Small intestine (tissue), 7 donors: ENCODE data around the gene CBX1. TPM values are rescaled to one million over a fixed set of nuclear protein-coding genes. Genes with fewer than 3 reads are reported as not detected.
"Not testable (repeated sequence)": the region's sequence is repeated elsewhere in the genome, so short reads cannot be mapped to it uniquely, and the experiment has no call there.

Experiments
- DNase-seq, 2 donors: peaks; one replicate each; pipeline versions ENCODE4 v3.0.0 to v3.0.0-alpha.2; 2013
- FAIRE-seq: peaks from 2 replicates; lab custom pipeline; 2012; peaks lifted over from hg19 to GRCh38; lab: Jason Lieb, UNC
- H3K27ac ChIP-seq, 3 donors: one replicate each; pipeline ENCODE4 v1.5.1; 2013; ENCODE audit warnings: low read length in 2 of 3, mild to moderate bottlenecking in 2 of 3, control low read depth in 1 of 3, inconsistent platforms in 1 of 3, low read depth in 1 of 3, moderate library complexity in 1 of 3
- H3K27me3 ChIP-seq, 3 donors: one replicate each; pipeline ENCODE4 v1.6.1; 2013; ENCODE audit warnings: low read length in 3 of 3, inconsistent platforms in 1 of 3; ENCODE audit not compliant: control insufficient read depth in 3 of 3, insufficient read depth in 3 of 3
- H3K36me3 ChIP-seq, 3 donors: one replicate each; pipeline ENCODE4 v1.6.1; 2013; ENCODE audit warnings: low read length in 3 of 3, inconsistent platforms in 1 of 3, low read depth in 1 of 3, mild to moderate bottlenecking in 1 of 3, moderate library complexity in 1 of 3; ENCODE audit not compliant: control insufficient read depth in 3 of 3, insufficient read depth in 2 of 3
- H3K4me1 ChIP-seq, 3 donors: one replicate each; pipeline ENCODE4 v1.6.1; 2013; ENCODE audit warnings: low read length in 2 of 3, inconsistent platforms in 1 of 3, low read depth in 1 of 3, mild to moderate bottlenecking in 1 of 3, moderate library complexity in 1 of 3; ENCODE audit not compliant: control insufficient read depth in 3 of 3, insufficient read depth in 2 of 3
- H3K4me3 ChIP-seq, 3 donors: one replicate each; pipeline ENCODE4 v1.5.1; 2013; ENCODE audit warnings: low read length in 3 of 3, control low read depth in 1 of 3, inconsistent platforms in 1 of 3, low read depth in 1 of 3, mild to moderate bottlenecking in 1 of 3, moderate library complexity in 1 of 3
- H3K9me3 ChIP-seq, 2 donors: one replicate each; pipeline ENCODE4 v1.6.1; 2013; ENCODE audit warnings: low read depth in 1 of 2, low read length in 1 of 2; ENCODE audit not compliant: control insufficient read depth in 2 of 2, insufficient read depth in 1 of 2
- WGBS, 3 donors: extraction: QIAGEN DNeasy Blood & Tissue Kit; methylation state at CpG; one replicate each; pipeline ENCODE4 v1.1.7; 2013; 5-methylcytosine and 5-hydroxymethylcytosine counted together
- polyA plus RNA-seq, 4 donors: library from polyadenylated mRNA; stranded (reverse) in 3 of 4; unstranded in 1 of 4; fragments of 200-250 nt in 3 of 4; fragments of 120-200 nt in 1 of 4; gene quantifications; one replicate each; pipeline versions ENCODE4 v1.2.1 to v1.2.3, GENCODE V29; 2013
- donor health status: healthy with polysubstance abuse.
- donor health status: control.
- donor health status: control.
- donor health status: Bipolar disorder and iron deficiency.
- donor health status: healthy.

The CBX1 gene
- polyA plus RNA-seq, 4 donors = 9.4 to 57.1 (median 19.8) TPM

- no peak overlapping the region for H3K27ac ChIP-seq
- FAIRE-seq = no peak
- no peaks in the 10 kb centered on the region for H3K36me3 ChIP-seq
- H3K27me3 ChIP-seq = peaks cover 0 to 15% (median 0%) of the 10 kb centered on the region in 3 donors
- H3K9me3 ChIP-seq = no peaks in the 10 kb centered on the region
- no peak for DNase-seq
- WGBS, 3 donors = 82 to 92% (median 90%) methylated on average over 2 of the region's 2 CpGs
- no peak overlapping the region for H3K4me3 ChIP-seq
- peaks cover 0 to 9% (median 4%) of the 10 kb centered on the region in 3 donors for H3K4me1 ChIP-seq
Observed at GRCh38 chr17:48043176-48043575, 58.1 kb downstream of the CBX1 start.

DNA sequence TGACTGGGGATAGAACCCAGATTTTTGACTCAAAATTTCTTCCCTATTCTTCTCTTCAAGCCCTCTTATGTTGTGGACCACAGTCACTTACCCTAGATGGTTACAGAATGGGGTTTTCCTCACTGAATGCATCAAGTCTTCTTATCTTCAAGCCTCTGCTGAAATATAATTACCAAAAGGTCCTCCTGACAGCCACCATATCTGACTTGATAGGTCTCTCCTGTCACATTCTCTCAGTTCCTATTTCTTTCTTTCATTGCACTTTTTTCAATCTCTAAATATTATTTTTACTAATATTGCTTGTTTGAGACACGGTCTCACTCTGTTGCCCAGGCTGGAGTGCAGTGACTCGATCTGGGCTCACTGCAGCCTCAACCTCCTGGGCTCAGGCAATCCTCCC lies 62.6 kb downstream of the CBX1 start:
- Histone ChIP-seq H3K36me3 (peaks cover 0 to 4% (median 0%) of the 10 kb centered on the region in 3 donors), H3K4me1 (peaks cover 0 to 11% (median 6%) of the 10 kb centered on the region in 3 donors), H3K27me3 (peaks cover 0 to 45% (median 7%) of the 10 kb centered on the region in 3 donors), H3K9me3 (no peaks in the 10 kb centered on the region), H3K27ac (no peak overlapping the region), H3K4me3 (no peak overlapping the region)
- 79 to 90% (median 81%) methylated on average over 2 of the region's 2 CpGs for WGBS, 3 donors
- no peak for FAIRE-seq
- DNase-seq = no peak

GRCh38 chr17:48037838-48038323 lies 63.4 kb downstream of the CBX1 start:
- no peaks in the 10 kb centered on the region for H3K9me3 ChIP-seq
- H3K4me3 ChIP-seq = peak overlapping the region; percentile 10 to 62 (median 12)
- peaks cover 0 to 53% (median 7%) of the 10 kb centered on the region in 3 donors for H3K27me3 ChIP-seq
- DNase-seq = peak in 1 of 2 donors; percentile 27
- H3K27ac ChIP-seq = no peak overlapping the region
- 9% methylated on average over 16 to 19 of the region's 19 CpGs for WGBS, 3 donors
- H3K4me1 ChIP-seq = peaks cover 0 to 11% (median 6%) of the 10 kb centered on the region in 3 donors
- peaks cover 0 to 6% (median 0%) of the 10 kb centered on the region in 3 donors for H3K36me3 ChIP-seq
- FAIRE-seq = no peak

- H3K27ac ChIP-seq = peak within 1 kb of the TSS in 1 of 3 donors; percentile 32
- DNase-seq (peak; percentile 31 to 53), FAIRE-seq (no peak)
Observed at GRCh38 chr17:48037036-48037837, 64.0 kb downstream of the CBX1 start, which contains the start of gene COPZ2. Gene COPZ2, minus strand, starts transcription at chr17:48037797. Its CDS starts 20 bp downstream, at chr17:48037777.

DNA sequence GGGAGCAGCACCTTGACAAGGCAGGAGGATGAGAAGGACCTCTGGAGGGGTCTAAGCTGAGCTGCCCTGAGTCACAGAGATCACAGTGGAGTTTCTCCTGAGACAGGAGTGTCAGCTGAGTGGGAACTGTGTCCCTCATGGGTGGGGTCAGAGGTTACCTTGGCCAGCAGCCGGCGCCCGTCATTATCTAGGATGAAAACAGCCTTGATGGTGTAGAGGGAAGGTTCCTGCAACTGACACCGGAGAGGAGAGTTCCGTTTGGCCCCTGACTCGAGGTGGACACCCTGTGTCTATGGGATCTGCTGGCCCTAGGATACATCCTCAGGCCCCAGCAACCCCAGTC lies 64.6 kb downstream of the CBX1 start:
- H3K4me1 ChIP-seq = peaks cover 0 to 11% (median 6%) of the 10 kb centered on the region in 3 donors
- H3K27ac ChIP-seq = no peak overlapping the region
- peaks cover 0 to 57% (median 7%) of the 10 kb centered on the region in 3 donors for H3K27me3 ChIP-seq
- DNase-seq = no peak
- H3K9me3 ChIP-seq = no peaks in the 10 kb centered on the region
- FAIRE-seq = no peak
- WGBS, 3 donors = 7 to 37% (median 26%) methylated on average over 6 of the region's 6 CpGs
- peaks cover 0 to 6% (median 0%) of the 10 kb centered on the region in 3 donors for H3K36me3 ChIP-seq
- peak overlapping the region in 1 of 3 donors; percentile 60 for H3K4me3 ChIP-seq

More at GRCh38 chr17:48037036-48037837, 64.0 kb downstream of the CBX1 start, which contains the start of gene COPZ2:
- Histone ChIP-seq H3K27me3 (peaks cover 0 to 53% (median 7%) of the 10 kb centered on the region in 3 donors), H3K36me3 (peaks cover 0 to 6% (median 0%) of the 10 kb centered on the region in 3 donors), H3K4me1 (peaks cover 0 to 11% (median 6%) of the 10 kb centered on the region in 3 donors), H3K4me3 (peak within 1 kb of the TSS; percentile 59 to 62 (median 60)), H3K9me3 (no peaks in the 10 kb centered on the region)
- 1 to 2% (median 1%) methylated on average over 40 to 73 of the region's 73 CpGs for WGBS, 3 donors

- 81 to 84% (median 83%) methylated on average over 12 of the region's 12 CpGs for WGBS, 3 donors
- H3K4me3 ChIP-seq, DNase-seq, FAIRE-seq, H3K27ac ChIP-seq, H3K36me3 ChIP-seq, H3K9me3 ChIP-seq: not testable (repeated sequence)
- Histone ChIP-seq H3K4me1 (peaks cover 0 to 11% (median 6%) of the 10 kb centered on the region in 3 donors), H3K27me3 (peaks cover 0 to 60% (median 7%) of the 10 kb centered on the region in 3 donors)
Observed at GRCh38 chr17:48034734-48035133, 66.5 kb downstream of the CBX1 start.

DNA sequence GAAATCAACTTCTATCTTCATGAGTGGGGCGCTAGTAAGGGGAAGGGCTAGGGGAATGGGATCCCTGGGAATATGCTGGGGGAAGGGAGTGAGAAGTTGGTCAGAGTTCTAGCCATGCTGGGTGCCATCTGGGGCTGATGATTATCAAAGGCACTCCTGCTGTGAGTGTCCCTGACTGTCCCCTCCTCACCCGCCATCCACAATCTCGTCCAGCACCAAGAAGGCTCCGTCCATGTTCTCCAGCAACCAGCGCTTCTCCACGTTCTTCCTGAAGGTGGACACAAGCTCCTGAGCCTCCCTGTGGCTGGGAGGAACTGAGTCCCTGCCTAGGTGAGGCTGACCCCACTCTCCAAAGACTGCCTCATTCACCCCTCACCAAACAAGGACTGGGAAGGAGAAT lies 69.3 kb downstream of the CBX1 start:
- Histone ChIP-seq H3K27ac (no peak overlapping the region), H3K9me3 (no peaks in the 10 kb centered on the region), H3K4me1 (peaks cover 0 to 5% (median 2%) of the 10 kb centered on the region in 3 donors), H3K27me3 (peaks cover 0 to 35% (median 3%) of the 10 kb centered on the region in 3 donors), H3K4me3 (no peak overlapping the region), H3K36me3 (peaks cover 0 to 6% (median 0%) of the 10 kb centered on the region in 3 donors)
- WGBS, 3 donors = 78 to 80% (median 78%) methylated on average over 6 of the region's 6 CpGs
- FAIRE-seq (no peak), DNase-seq (no peak)

- Histone ChIP-seq H3K4me3 (no peak overlapping the region), H3K4me1 (peaks cover 0 to 13% (median 2%) of the 10 kb centered on the region in 3 donors), H3K36me3 (peaks cover 0 to 3% (median 0%) of the 10 kb centered on the region in 3 donors), H3K9me3 (no peaks in the 10 kb centered on the region), H3K27me3 (peaks cover 0 to 28% (median 0%) of the 10 kb centered on the region in 3 donors), H3K27ac (no peak overlapping the region)
- no peak for FAIRE-seq
- 52 to 57% (median 54%) methylated on average over 5 of the region's 5 CpGs for WGBS, 3 donors
- DNase-seq = no peak
Observed at GRCh38 chr17:48030531-48030930, 70.7 kb downstream of the CBX1 start.
